GM12878 (cell line): ENCODE results near the gene TLE2.

Experiments
- CTCF ChIP-seq, 3 experiments: IDR thresholded peaks in 2 of 3; conservative IDR thresholded peaks in 1 of 3; 2 replicates each; pipeline ENCODE4 v1.5.1; 2011; ENCODE audit warnings: low read depth in 3 of 3, low read length in 3 of 3, mild to moderate bottlenecking in 3 of 3, control low read depth in 2 of 3, moderate library complexity in 2 of 3, inconsistent platforms in 1 of 3, mixed read lengths in 1 of 3; ENCODE audit not compliant: control insufficient read depth in 2 of 3, insufficient read depth in 1 of 3; ENCODE audit errors: extremely low read depth in 1 of 3
- GABPA ChIP-seq: IDR thresholded peaks from 2 replicates; pipeline ENCODE4 v1.6.1; 2014; ENCODE audit warnings: antibody characterized with exemption, low read depth, mild to moderate bottlenecking, inconsistent platforms
- HDAC2 ChIP-seq: fragments of 200-600 bp; sonication (generic); IDR thresholded peaks from 2 replicates; pipeline ENCODE4 v1.6.1; 2017

- TF ChIP-seq GABPA (no peak), HDAC2 (no peak), CTCF (IDR thresholded peaks at IDR 0.05 in 2 of 3, conservative IDR thresholded peaks at IDR 0.05 in 1 of 3; ENCODE audit: control insufficient read depth in 2 of 3, extremely low read depth in 1 of 3, insufficient read depth in 1 of 3, low read depth in 3 of 3, low read length in 3 of 3) (no peak)
Observed at GRCh38 chr19:2963122-2963521, 66.0 kb downstream of the TLE2 start.
